Esophagus squamous epithelium (tissue), 5 donors: ENCODE results near the gene CD180. TPM values are rescaled to one million over a fixed set of nuclear protein-coding genes. Genes with fewer than 3 reads are reported as not detected.

Experiments used
- DNase-seq: peaks from one replicate; lab custom pipeline; 2025; lab: John Stamatoyannopoulos, UW
- H3K27ac ChIP-seq, 4 donors: fragments of 200-600 bp; sonication (generic); one replicate each; pipeline ENCODE4 v1.5.1; 2016 to 2019; ENCODE audit warnings: mild to moderate bottlenecking in 1 of 4
- H3K27me3 ChIP-seq, 4 donors: fragments of 200-600 bp; sonication (generic); 1 replicate in 3 of 4; 2 replicates in 1 of 4; pipeline versions ENCODE4 v1.5.1 to v1.6.0; 2017 to 2021; ENCODE audit warnings: antibody characterized with exemption in 1 of 4
- H3K36me3 ChIP-seq, 3 donors: fragments of 200-600 bp; sonication (generic); one replicate each; pipeline ENCODE4 v1.5.1; 2016 to 2019
- H3K4me1 ChIP-seq, 3 donors: fragments of 200-600 bp; sonication (generic); one replicate each; pipeline ENCODE4 v1.5.1; 2017 to 2019
- H3K4me3 ChIP-seq, 4 donors: fragments of 200-600 bp; sonication (generic); 1 replicate in 3 of 4; 2 replicates in 1 of 4; pipeline ENCODE4 v1.5.1; 2016 to 2019; ENCODE audit warnings: mild to moderate bottlenecking in 2 of 4, moderate library complexity in 1 of 4
- H3K9me3 ChIP-seq, 3 donors: fragments of 200-600 bp; sonication (generic); one replicate each; pipeline ENCODE4 v1.5.1; 2016 to 2019
- CTCF ChIP-seq, 6 experiments: fragments of 450-650 bp in 4 of 6; fragments of 200-600 bp in 2 of 6; sonication (generic) in 2 of 6; IDR thresholded peaks; one replicate each; pipeline ENCODE4 v1.5.1; 2016 to 2019; ENCODE audit warnings: antibody characterized with exemption in 6 of 6, mild to moderate bottlenecking in 4 of 6, moderate library complexity in 4 of 6
- POLR2A ChIP-seq, 4 donors: fragments of 450-650 bp; IDR thresholded peaks; one replicate each; pipeline ENCODE4 v1.6.1; 2017; ENCODE audit warnings: antibody characterized with exemption in 4 of 4, mild to moderate bottlenecking in 4 of 4, moderate library complexity in 3 of 4
- WGBS, 2 donors: methylation state at CpG; one replicate each; pipeline ENCODE4 v1.1.5; 2018; 5-methylcytosine and 5-hydroxymethylcytosine counted together
- intact Hi-C: fragments of 100-400 bp; cut with DNase I; formaldehyde crosslinking; loops from one replicate; pipeline ENCODE4 v1.15.0; 2022
- total RNA-seq, 4 donors: library from RNA; depleted of rRNA; stranded (reverse); fragments of >200 nt; gene quantifications; one replicate each; pipeline ENCODE4 v1.1.0, GENCODE V29; 2016
- donor health status: DM: yes; HTN: yes; CAD: no.

Gene CD180
- total RNA-seq, 4 donors from 2014 or later: 0.13 to 1.3 (median 0.95) TPM; not detected in 1

GRCh38 chr5:67235399-67236110 lies 39.0 kb upstream of the CD180 start:
- intact Hi-C loops: no loop called here
- DNase-seq: no peak
- no peaks in the 10 kb centered on the region for H3K27me3 ChIP-seq
- peaks cover 5 to 20% (median 7%) of the 10 kb centered on the region in 3 donors for H3K4me1 ChIP-seq
- no peaks in the 10 kb centered on the region for H3K9me3 ChIP-seq
- no peak overlapping the region for H3K4me3 ChIP-seq
- H3K36me3 ChIP-seq: no peaks in the 10 kb centered on the region
- H3K27ac ChIP-seq: peak overlapping the region in 2 of 4 donors; percentile 16 to 77
- 82 to 93% methylated on average over 11 to 12 of the region's 12 CpGs for WGBS, 2 donors
- TF ChIP-seq POLR2A (IDR thresholded peaks at IDR 0.05) (no peak), CTCF (IDR thresholded peaks at IDR 0.05) (no peak)

DNA sequence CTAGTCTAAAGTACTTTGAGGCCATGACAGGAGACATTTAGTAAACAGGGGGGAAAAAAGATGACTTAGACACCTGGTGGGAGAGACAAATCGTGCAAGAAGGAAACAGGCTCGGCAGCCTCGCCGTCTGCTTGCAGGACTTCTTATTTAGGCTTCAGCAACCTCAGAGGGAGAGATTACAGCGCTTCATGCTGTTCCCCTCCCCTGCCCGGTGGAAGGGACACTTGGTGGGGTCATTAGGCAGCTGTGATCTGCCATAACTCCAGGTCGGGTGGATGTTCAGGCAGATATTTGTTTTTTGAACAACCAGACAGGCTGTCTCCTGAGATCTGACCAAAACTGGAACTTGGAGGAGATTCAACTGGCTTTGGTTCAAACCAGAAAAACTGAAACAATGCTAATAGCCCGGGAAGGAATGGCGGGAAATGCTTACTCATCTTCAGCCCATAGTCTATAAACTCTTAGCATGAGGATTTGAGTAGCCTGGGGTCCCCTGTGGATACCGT lies 38.1 kb upstream of the CD180 start:
- TF ChIP-seq POLR2A (IDR thresholded peaks at IDR 0.05): no peak
- no peak for TF ChIP-seq CTCF (IDR thresholded peaks at IDR 0.05)
- H3K4me1 ChIP-seq: peaks cover 5 to 20% (median 7%) of the 10 kb centered on the region in 3 donors
- H3K4me3 ChIP-seq: peak overlapping the region in 3 of 4 donors; percentile 19 to 54 (median 23)
- no peak for DNase-seq
- no peaks in the 10 kb centered on the region for H3K9me3 ChIP-seq
- WGBS, 2 donors: 3 to 15% methylated on average over 8 to 10 of the region's 10 CpGs
- no peaks in the 10 kb centered on the region for H3K27me3 ChIP-seq
- intact Hi-C loops: no loop called here
- peak overlapping the region; percentile 16 to 77 (median 56) for H3K27ac ChIP-seq
- no peaks in the 10 kb centered on the region for H3K36me3 ChIP-seq

DNA sequence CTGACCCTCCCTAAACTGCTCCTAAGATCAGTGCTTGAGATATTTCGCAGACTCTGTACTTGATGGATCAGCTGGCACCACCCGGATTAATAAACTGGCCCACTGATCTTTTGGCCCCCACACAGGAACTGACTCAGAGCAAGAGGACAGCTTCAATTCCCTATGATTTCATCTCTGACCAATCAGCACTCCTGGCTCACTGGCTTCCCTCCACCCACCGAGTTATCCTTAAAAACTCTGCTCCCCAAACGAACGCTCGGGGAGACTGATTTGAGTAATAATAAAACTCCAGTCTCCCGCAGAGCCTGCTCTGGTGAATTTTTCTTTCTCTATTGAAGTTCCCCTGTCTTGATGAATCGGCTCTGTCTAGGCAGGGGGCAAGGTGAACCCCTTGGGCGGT lies 36.5 kb upstream of the CD180 start:
- peaks cover 5 to 20% (median 7%) of the 10 kb centered on the region in 3 donors for H3K4me1 ChIP-seq
- H3K27me3 ChIP-seq: no peaks in the 10 kb centered on the region
- no peak overlapping the region for H3K27ac ChIP-seq
- intact Hi-C loops: no loop called here
- 71 to 84% methylated on average over 5 to 9 of the region's 9 CpGs for WGBS, 2 donors
- DNase-seq: no peak
- no peak overlapping the region for H3K4me3 ChIP-seq
- H3K36me3 ChIP-seq: no peaks in the 10 kb centered on the region
- TF ChIP-seq CTCF (IDR thresholded peaks at IDR 0.05) (no peak), POLR2A (IDR thresholded peaks at IDR 0.05) (no peak)
- H3K9me3 ChIP-seq: no peaks in the 10 kb centered on the region

GRCh38 chr5:67223211-67223610 lies 26.6 kb upstream of the CD180 start:
- Histone ChIP-seq H3K27ac (no peak overlapping the region), H3K27me3 (no peaks in the 10 kb centered on the region), H3K9me3 (no peaks in the 10 kb centered on the region), H3K36me3 (no peaks in the 10 kb centered on the region), H3K4me3 (no peak overlapping the region), H3K4me1 (no peaks in the 10 kb centered on the region)
- no peak for DNase-seq
- WGBS, 2 donors: 68 to 77% methylated on average over 3 of the region's 3 CpGs
- no peak for TF ChIP-seq CTCF (IDR thresholded peaks at IDR 0.05)
- no peak for TF ChIP-seq POLR2A (IDR thresholded peaks at IDR 0.05)
- intact Hi-C loops: no loop called here

- Histone ChIP-seq H3K4me1 (no peaks in the 10 kb centered on the region), H3K27ac (peak overlapping the region in 1 of 4 donors; percentile 47), H3K27me3 (no peaks in the 10 kb centered on the region), H3K36me3 (no peaks in the 10 kb centered on the region), H3K4me3 (no peak overlapping the region), H3K9me3 (no peaks in the 10 kb centered on the region)
- 73 to 77% methylated on average over 5 of the region's 5 CpGs for WGBS, 2 donors
- intact Hi-C loops: no loop called here
- TF ChIP-seq CTCF (IDR thresholded peaks at IDR 0.05) (no peak), POLR2A (IDR thresholded peaks at IDR 0.05) (no peak)
- DNase-seq: no peak
Measured at GRCh38 chr5:67222243-67223025, 25.8 kb upstream of the CD180 start.
